Activated T-helper 2 cell treated with anti-CD3 and anti-CD28 coated beads, Interferon-gamma antibody, Interleukin-2, Interleukin-4, amounts not matched to agents 10 μg/mL and 5 μg/mL and 100 μg/mL, durations not matched to agents 14 hours and 24 hours and 36 hours (primary cell): ENCODE results near the gene MACROH2A1. TPM values are rescaled to one million over a fixed set of nuclear protein-coding genes. Genes with fewer than 3 reads are reported as not detected.

Experiments
- DNase-seq: peaks from one replicate; pipeline ENCODE4 v3.0.0; 2021; ENCODE audit warnings: low spot score
- H3K27ac Mint-ChIP-seq: one replicate; pipeline ENCODE4 v1.8.0; 2021; ENCODE audit warnings: mixed read lengths
- H3K27me3 Mint-ChIP-seq: one replicate; pipeline ENCODE4 v1.8.0; 2021; ENCODE audit warnings: low read depth, mixed read lengths
- H3K36me3 Mint-ChIP-seq: one replicate; pipeline ENCODE4 v1.8.0; 2021; ENCODE audit warnings: low read depth, mixed read lengths
- H3K4me1 Mint-ChIP-seq: one replicate; pipeline ENCODE4 v1.8.0; 2021; ENCODE audit warnings: low read depth, mixed read lengths
- H3K4me3 Mint-ChIP-seq: one replicate; pipeline ENCODE4 v1.8.0; 2021; ENCODE audit warnings: low read depth, mild to moderate bottlenecking, moderate library complexity, mixed read lengths
- H3K9me3 Mint-ChIP-seq: one replicate; pipeline ENCODE4 v1.8.0; 2021; ENCODE audit warnings: mixed read lengths
- intact Hi-C: fragments of 100-400 bp; cut with micrococcal nuclease; formaldehyde crosslinking; loops from one replicate; pipeline ENCODE4 v1.15.1; 2023
- total RNA-seq: library from RNA; stranded (reverse); gene quantifications from 2 replicates; pipeline ENCODE4 v1.2.3, GENCODE V29; 2022

MACROH2A1 gene
- total RNA-seq, 1 donor from 2014 or later = 285 TPM

DNA sequence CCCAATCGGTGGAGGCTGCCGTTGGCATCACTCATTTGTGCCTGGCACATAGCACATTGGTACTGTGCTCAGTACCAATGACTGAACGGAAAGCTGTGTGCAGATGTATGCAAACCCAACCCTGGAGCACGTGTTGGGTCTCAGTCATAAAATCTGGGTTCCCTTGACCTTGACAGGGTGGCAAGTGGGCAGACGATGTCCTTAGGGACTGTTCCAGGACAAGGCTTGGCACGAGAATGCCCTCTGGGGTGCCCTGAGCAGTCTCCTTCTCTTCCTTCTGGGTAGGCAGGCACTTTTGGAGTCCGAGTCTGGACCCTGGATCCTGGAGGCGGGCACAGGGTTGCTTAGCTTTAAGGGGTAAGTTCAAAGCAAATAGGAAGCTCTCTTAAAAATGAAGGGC is 75.8 kb downstream of the MACROH2A1 start:
- peaks cover 13% of the 10 kb centered on the region for H3K4me1 Mint-ChIP-seq
- intact Hi-C loops = no loop called here
- no peaks in the 10 kb centered on the region for H3K27me3 Mint-ChIP-seq
- H3K27ac Mint-ChIP-seq = no peak overlapping the region
- H3K9me3 Mint-ChIP-seq = no peaks in the 10 kb centered on the region
- no peak overlapping the region for H3K4me3 Mint-ChIP-seq
- DNase-seq = no peak
- H3K36me3 Mint-ChIP-seq = no peaks in the 10 kb centered on the region

DNA sequence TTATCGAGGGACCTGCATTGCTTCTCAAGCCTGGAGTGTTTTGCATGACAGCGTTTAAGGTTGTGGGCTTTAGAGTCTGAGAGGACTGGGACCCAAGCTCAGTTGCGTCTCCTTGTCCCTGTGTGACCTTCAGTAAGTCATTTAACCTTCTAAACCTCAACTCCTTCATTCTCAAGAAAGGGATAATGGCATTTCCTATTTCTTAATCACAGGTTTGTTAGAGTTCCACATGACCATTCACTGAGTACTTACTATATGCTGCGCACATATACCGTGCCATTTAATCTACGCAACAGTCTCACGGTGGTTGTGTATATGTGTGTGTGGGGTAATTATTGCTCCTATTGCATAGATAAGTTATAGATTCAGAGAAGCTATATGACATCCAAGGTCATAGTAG is 76.3 kb downstream of the MACROH2A1 start:
- peaks cover 12% of the 10 kb centered on the region for H3K4me1 Mint-ChIP-seq
- no peaks in the 10 kb centered on the region for H3K36me3 Mint-ChIP-seq
- DNase-seq = no peak
- H3K9me3 Mint-ChIP-seq = no peaks in the 10 kb centered on the region
- no peaks in the 10 kb centered on the region for H3K27me3 Mint-ChIP-seq
- no peak overlapping the region for H3K4me3 Mint-ChIP-seq
- H3K27ac Mint-ChIP-seq = no peak overlapping the region
- intact Hi-C loops = no loop called here

DNA sequence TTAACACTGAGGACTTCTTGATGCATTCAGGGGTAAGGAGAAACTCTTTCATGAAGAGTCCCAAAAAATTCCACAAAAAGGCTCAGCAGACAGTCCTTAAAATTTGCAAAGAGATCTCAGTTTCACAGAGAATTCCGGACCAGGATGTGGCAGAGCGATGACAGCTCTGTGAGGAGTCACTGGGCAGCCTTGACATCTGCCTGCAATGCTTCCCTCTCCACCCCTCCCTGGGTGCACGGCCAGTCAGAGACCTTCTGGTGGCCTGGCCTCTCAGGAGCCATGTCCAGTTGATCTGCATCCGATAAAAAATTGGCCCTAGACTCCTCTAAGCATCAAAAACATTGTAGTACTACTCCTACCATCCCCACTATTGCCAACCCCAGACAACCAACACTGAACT is 76.8 kb downstream of the MACROH2A1 start:
- no peak overlapping the region for H3K27ac Mint-ChIP-seq
- H3K4me1 Mint-ChIP-seq = peaks cover 12% of the 10 kb centered on the region
- intact Hi-C loops = no loop called here
- no peak overlapping the region for H3K4me3 Mint-ChIP-seq
- DNase-seq = no peak
- H3K9me3 Mint-ChIP-seq = no peaks in the 10 kb centered on the region
- no peaks in the 10 kb centered on the region for H3K36me3 Mint-ChIP-seq
- no peaks in the 10 kb centered on the region for H3K27me3 Mint-ChIP-seq

DNA sequence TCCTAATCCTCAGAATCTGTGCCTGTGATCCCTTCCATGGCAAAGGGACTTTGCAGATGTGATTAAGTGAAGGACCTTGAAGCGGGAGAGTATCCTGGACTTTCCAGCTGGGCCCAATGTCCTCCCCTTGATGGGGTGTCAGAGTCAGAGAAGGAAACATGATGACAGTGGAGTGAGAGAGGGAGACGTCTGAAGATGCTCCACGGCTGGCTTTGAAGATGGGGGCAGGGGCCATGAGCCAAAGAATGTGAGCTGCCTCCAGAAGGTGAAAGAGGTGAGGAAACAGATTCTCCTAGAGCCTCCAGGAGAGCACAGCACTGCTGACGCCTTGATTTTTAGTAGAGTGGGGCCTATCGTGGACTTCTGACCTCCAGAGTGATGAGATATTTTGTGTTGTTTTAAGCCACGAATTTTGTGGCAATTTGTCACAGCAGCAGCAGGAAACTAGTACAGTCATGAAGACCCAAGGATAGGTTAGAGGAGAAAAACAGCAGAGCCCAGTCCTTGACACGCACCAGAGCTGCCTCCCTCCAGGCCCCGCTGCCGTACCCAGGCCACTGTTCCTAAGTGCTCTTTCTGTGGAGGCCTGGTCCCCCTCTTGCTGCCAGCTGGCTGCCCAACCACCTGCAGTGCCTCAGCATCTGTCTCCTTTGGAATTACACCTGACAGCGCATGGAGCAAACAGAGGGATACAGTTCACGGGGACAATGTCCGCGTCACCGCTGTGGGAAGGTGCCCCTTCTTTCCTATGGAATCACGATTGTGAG is 78.1 kb downstream of the MACROH2A1 start:
- Mint-ChIP-seq H3K4me3 (no peak overlapping the region), H3K4me1 (peaks cover 10% of the 10 kb centered on the region), H3K36me3 (no peaks in the 10 kb centered on the region), H3K27me3 (no peaks in the 10 kb centered on the region), H3K9me3 (no peaks in the 10 kb centered on the region), H3K27ac (no peak overlapping the region)
- intact Hi-C loops = no loop called here
- no peak for DNase-seq

DNA sequence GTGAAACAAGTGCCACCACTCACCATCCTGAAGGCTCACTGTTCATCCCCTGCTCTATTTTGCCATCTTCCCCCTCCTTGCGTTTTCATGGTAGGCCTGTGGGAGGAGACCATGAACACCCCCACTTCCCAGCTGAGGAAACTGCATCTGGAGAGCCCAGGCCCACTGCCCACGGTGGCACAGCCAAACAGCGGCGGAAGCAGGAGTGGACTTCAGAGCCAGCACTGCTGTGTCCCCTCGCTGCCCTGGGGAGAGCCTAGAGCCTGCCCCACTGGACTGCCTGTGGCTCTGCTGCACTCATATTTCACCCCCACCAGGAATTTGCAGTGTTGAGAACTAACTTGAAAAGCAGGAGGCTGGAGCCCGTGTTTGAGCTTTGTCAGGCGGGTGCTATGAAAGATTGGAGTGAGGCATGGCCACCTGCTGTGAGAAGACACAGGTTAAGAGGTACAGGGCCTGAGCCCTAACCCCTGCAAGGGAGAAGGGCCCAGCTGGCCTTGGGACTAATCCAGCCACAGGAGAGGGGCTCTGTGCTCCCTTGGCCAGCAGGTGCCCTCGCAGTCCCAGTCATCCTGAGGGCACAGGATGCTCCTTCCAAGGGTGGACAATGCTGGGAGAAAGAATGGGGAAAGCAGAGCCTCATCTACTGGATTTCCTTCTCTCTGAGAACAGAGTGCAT is 79.0 kb downstream of the MACROH2A1 start:
- DNase-seq = no peak
- Mint-ChIP-seq H3K27me3 (no peaks in the 10 kb centered on the region), H3K27ac (no peak overlapping the region), H3K4me3 (no peak overlapping the region), H3K9me3 (no peaks in the 10 kb centered on the region), H3K36me3 (no peaks in the 10 kb centered on the region), H3K4me1 (peaks cover 4% of the 10 kb centered on the region)
- intact Hi-C loops = no loop called here

DNA sequence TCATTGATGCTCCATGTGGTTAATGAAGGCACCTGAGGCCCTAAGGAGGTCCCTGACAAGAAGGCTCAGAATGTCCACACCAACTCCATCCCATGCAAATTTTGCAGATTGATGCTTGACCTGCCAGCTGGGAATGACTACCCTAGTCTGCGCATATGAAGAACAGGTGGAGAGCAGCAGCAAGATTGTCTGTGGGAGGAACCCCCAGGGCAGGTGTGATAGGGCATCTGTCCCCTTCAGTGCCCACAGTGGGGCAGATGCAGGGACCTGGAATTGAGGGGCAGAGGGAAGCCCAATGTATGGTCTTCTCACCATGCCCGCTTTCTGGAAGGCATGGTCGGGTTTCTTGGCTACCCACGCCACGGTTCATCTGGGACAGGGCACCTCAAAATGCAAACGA is 79.6 kb downstream of the MACROH2A1 start:
- H3K4me1 Mint-ChIP-seq = peaks cover under 1% of the 10 kb centered on the region
- H3K36me3 Mint-ChIP-seq = no peaks in the 10 kb centered on the region
- no peak overlapping the region for H3K4me3 Mint-ChIP-seq
- H3K27ac Mint-ChIP-seq = no peak overlapping the region
- DNase-seq = no peak
- intact Hi-C loops = no loop called here
- no peaks in the 10 kb centered on the region for H3K9me3 Mint-ChIP-seq
- no peaks in the 10 kb centered on the region for H3K27me3 Mint-ChIP-seq

DNA sequence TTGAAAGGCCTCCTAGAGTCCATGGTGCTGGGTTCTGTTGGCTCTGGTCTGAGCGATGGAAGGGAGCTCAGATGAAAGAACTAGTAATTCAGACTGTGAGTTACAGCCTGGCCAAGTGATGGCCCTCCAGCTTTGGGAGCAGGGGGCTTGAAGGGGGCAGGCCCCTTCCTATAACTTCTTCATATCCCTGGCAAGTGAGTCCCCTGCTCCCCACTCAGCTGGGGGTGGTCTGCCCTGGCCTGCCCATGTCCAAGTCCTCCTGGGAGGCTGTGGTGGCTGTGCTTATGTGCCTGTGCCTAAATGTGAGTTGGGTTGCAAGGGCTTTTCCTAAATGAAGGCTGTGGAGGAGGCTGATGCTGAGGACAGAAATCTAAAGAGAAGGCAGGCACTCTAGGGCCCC is 80.1 kb downstream of the MACROH2A1 start:
- intact Hi-C loops = no loop called here
- Mint-ChIP-seq H3K36me3 (no peaks in the 10 kb centered on the region), H3K27me3 (no peaks in the 10 kb centered on the region), H3K9me3 (no peaks in the 10 kb centered on the region), H3K4me1 (peaks cover 5% of the 10 kb centered on the region), H3K4me3 (no peak overlapping the region), H3K27ac (no peak overlapping the region)
- no peak for DNase-seq

DNA sequence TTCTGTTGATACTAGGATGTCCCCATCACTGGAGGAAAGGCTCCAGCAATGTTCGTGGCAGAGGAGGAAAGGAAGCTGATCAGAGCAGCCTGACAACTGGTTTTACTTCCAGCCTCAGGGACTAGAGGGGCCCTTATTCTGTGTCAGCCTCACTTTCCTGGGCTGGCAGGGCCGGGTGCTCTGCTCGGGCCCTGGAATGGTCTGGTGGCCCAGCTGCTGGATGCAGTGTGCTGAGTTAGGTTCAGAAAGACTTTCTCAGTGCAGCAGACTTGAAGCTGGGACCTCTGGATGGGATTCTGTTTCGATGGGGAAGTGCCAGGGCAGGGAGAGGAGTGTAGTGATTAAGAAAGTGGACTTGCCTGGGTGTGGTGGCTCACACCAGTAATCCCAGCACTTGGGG is 81.0 kb downstream of the MACROH2A1 start:
- intact Hi-C loops = no loop called here
- Mint-ChIP-seq H3K4me3 (no peak overlapping the region), H3K27me3 (no peaks in the 10 kb centered on the region)

DNA sequence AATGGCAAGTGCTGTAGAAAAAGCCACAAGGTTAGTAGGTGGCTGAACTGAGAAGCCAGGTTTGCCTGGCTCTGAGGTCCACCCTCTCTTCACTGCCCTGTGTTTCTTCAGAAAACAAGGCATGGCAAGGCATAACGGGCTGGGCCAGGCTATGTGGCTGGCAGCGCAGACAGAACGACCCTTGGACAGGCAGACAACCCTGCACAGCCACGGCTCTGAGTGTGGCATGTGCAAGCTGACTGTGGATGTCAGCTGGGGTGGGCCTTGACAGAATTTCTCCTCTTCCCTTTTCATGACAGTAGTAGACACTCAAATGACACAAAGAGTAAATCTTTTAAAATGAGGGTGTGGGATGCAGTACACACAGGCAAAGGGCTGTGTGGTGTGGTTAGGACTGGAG is 81.7 kb downstream of the MACROH2A1 start:
- no peaks in the 10 kb centered on the region for H3K27me3 Mint-ChIP-seq
- no peaks in the 10 kb centered on the region for H3K9me3 Mint-ChIP-seq
- H3K27ac Mint-ChIP-seq = no peak overlapping the region
- intact Hi-C loops = no loop called here
- H3K4me1 Mint-ChIP-seq = peaks cover 20% of the 10 kb centered on the region
- no peaks in the 10 kb centered on the region for H3K36me3 Mint-ChIP-seq
- no peak overlapping the region for H3K4me3 Mint-ChIP-seq
- DNase-seq = no peak

More for the DNA sequence above, 81.0 kb downstream of the MACROH2A1 start:
- DNase-seq = no peak
- no peak overlapping the region for H3K27ac Mint-ChIP-seq
- H3K9me3 Mint-ChIP-seq = no peaks in the 10 kb centered on the region
- H3K36me3 Mint-ChIP-seq = no peaks in the 10 kb centered on the region
- peaks cover 14% of the 10 kb centered on the region for H3K4me1 Mint-ChIP-seq

DNA sequence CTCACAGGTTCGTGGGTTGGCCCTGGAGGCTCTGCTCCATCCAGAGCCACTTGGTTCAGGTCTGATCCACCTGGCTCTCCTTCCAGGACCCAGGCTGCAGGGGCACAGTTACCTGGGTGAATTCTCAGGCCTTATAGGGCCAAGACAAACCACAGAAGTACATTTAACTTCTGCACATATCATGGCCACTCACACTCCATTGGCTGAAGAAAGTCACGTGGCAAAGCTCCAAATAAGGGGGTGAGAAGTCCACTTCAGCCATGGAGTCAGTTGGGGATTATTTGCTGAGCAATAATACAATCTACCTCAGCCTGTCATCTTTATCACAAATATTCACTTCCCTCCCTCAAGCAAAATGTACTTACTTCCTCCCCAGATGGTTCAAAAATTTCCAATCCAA is 83.6 kb downstream of the MACROH2A1 start:
- intact Hi-C loops = no loop called here
- no peak for DNase-seq
- H3K4me1 Mint-ChIP-seq = peaks cover 32% of the 10 kb centered on the region
- H3K27me3 Mint-ChIP-seq = no peaks in the 10 kb centered on the region
- H3K36me3 Mint-ChIP-seq = no peaks in the 10 kb centered on the region
- no peaks in the 10 kb centered on the region for H3K9me3 Mint-ChIP-seq
- no peak overlapping the region for H3K4me3 Mint-ChIP-seq
- no peak overlapping the region for H3K27ac Mint-ChIP-seq

DNA sequence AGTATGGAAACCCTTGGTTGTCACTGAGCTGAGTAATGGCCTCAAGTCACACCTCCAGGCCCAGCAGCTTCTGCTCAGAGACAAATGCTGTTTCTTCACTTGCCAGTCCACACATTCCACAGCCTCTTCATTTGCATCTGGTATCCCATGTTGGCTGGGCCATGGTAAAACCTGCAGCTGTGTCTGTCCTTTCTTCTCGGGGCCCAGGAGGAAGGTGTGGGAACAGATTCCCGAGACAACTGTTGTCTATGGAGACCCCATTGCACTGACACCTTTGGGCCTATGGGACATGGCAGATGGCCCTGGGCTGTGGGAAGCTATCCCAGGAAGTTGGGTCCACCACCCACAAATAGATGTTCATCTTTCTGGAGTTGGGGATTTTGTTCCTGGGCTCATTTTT is 85.1 kb downstream of the MACROH2A1 start:
- Mint-ChIP-seq H3K4me3 (no peak overlapping the region), H3K4me1 (peaks cover 47% of the 10 kb centered on the region), H3K27me3 (no peaks in the 10 kb centered on the region), H3K9me3 (no peaks in the 10 kb centered on the region), H3K27ac (no peak overlapping the region), H3K36me3 (no peaks in the 10 kb centered on the region)
- intact Hi-C loops = no loop called here
- no peak for DNase-seq

DNA sequence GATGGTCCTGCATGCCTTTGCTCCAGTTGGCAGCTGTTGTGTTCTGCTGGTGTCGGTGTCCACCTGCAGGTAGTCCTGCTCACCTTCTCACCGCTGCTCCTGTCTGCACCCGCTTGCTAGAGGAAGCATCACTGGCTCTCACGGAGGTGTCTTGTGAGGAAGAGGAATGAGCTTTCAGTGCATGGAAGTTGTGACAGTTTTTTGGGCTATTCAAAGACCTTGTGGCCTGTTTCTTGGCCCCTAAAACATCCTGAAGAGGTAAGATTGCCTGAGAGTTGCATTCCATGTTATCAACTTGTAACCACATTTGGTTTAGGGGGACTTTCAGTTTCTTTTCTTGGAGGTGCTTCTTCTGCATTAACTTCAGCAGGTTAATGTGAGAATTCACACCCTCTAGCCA is 85.6 kb downstream of the MACROH2A1 start:
- no peaks in the 10 kb centered on the region for H3K27me3 Mint-ChIP-seq
- H3K36me3 Mint-ChIP-seq = no peaks in the 10 kb centered on the region
- intact Hi-C loops = no loop called here
- H3K9me3 Mint-ChIP-seq = no peaks in the 10 kb centered on the region
- H3K27ac Mint-ChIP-seq = no peak overlapping the region
- H3K4me1 Mint-ChIP-seq = peaks cover 52% of the 10 kb centered on the region
- DNase-seq = no peak
- no peak overlapping the region for H3K4me3 Mint-ChIP-seq

DNA sequence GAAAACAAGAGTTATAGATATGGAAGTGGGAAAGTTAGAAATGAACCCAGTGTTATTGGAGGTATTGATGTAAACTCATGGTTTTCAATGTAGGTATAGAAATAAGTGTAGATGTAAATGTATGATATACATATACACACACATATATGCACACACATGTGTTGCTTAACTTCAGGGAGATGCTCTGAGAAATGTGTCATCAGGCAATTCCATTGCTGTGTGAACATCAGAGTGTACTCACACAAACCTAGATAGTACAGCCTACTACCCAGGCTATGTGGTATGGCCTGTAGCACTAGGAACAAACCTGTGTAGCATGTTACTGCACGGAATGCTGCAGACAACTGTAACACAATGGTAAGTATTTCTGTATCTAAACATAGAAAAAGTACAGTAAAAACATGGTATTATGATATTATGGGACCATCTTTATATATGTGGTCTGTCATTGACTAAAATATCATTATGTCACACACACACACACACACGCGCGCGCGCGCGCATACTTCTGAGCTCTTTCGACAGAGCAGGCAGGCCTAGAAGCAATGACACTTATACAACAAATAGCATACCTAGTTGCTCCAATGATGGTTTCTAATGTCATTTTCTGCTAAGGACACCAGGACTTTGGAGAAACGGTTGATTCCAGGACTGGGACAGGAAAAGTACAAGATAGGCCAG is 86.6 kb downstream of the MACROH2A1 start:
- intact Hi-C loops = no loop called here
- no peaks in the 10 kb centered on the region for H3K9me3 Mint-ChIP-seq
- no peaks in the 10 kb centered on the region for H3K27me3 Mint-ChIP-seq
- H3K4me1 Mint-ChIP-seq = peaks cover 58% of the 10 kb centered on the region
- H3K4me3 Mint-ChIP-seq = no peak overlapping the region
- DNase-seq = no peak
- no peak overlapping the region for H3K27ac Mint-ChIP-seq
- no peaks in the 10 kb centered on the region for H3K36me3 Mint-ChIP-seq
